H1 (cell line): ENCODE results near the gene ZDHHC17.

Experiments used
- CTCF ChIP-seq, 3 experiments: IDR thresholded peaks; 1 replicate in 2 of 3; 2 replicates in 1 of 3; pipeline versions ENCODE4 v1.5.1 to v1.6.1; 2011; ENCODE audit warnings: low read length in 3 of 3, mild to moderate bottlenecking in 3 of 3, inconsistent platforms in 2 of 3, low read depth in 1 of 3, moderate library complexity in 1 of 3; ENCODE audit not compliant: insufficient read depth in 1 of 3; ENCODE audit errors: control extremely low read depth in 1 of 3
- EZH2 ChIP-seq: fragments of 200-600 bp; sonication (generic); IDR thresholded peaks from 2 replicates; pipeline ENCODE4 v1.7.1; 2012; ENCODE audit warnings: low read depth, mild to moderate bottlenecking, moderate library complexity, low read length, inconsistent platforms; ENCODE audit not compliant: severe bottlenecking
- POLR2AphosphoS5 ChIP-seq: IDR thresholded peaks from 2 replicates; pipeline ENCODE4 v1.6.1; 2011; ENCODE audit warnings: low read depth, low read length
- POU5F1 ChIP-seq: IDR thresholded peaks from 2 replicates; pipeline ENCODE4 v1.6.1; 2011; ENCODE audit warnings: low read depth, mild to moderate bottlenecking, low read length, moderate library complexity
- RNF2 ChIP-seq: fragments of 200-900, 300-1000 bp; sonication (generic); IDR thresholded peaks from 2 replicates; pipeline ENCODE4 v1.7.1; 2016; ENCODE audit warnings: borderline replicate concordance, low read depth, mild to moderate bottlenecking, antibody characterized with exemption, low read length; ENCODE audit not compliant: poor library complexity, severe bottlenecking; ENCODE audit errors: missing control alignments

GRCh38 chr12:76830436-76830835 is 66.5 kb downstream of the ZDHHC17 start:
- TF ChIP-seq POLR2AphosphoS5, result no peak
- no peak for TF ChIP-seq POU5F1
- no peak for TF ChIP-seq CTCF (IDR thresholded peaks at IDR 0.05; ENCODE audit: control extremely low read depth in 1 of 3, insufficient read depth in 1 of 3, low read depth in 1 of 3, low read length in 3 of 3)
- no peak for TF ChIP-seq EZH2
- TF ChIP-seq RNF2, result no peak
